Measurements from ENCODE around the gene WSB1.
"Not testable (repeated sequence)": the region's sequence is repeated elsewhere in the genome, so short reads cannot be mapped to it uniquely, and the experiment has no call there.

Gene WSB1

DNA sequence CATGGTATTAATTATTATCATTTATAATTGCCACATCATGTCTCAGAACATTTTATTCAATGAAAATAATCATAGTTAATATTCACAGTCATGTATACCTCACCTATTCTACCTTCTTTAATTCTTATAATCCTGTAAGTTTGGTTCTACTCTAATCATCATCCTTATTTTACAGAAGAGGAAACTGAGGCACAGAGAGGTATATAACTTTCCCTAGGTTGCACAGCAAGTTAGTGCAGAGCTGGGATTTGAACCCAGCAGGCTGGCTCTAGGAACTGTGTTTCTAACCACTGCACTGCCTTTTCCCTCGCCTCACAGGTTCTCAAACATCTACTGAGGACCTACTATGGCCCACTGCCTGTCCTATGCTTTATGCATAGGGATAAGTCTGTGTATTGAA, 32.7 kb downstream of the WSB1 start:
- H3K4me3 ChIP-seq (ENCODE audit: low read length), result no peak overlapping the region

DNA sequence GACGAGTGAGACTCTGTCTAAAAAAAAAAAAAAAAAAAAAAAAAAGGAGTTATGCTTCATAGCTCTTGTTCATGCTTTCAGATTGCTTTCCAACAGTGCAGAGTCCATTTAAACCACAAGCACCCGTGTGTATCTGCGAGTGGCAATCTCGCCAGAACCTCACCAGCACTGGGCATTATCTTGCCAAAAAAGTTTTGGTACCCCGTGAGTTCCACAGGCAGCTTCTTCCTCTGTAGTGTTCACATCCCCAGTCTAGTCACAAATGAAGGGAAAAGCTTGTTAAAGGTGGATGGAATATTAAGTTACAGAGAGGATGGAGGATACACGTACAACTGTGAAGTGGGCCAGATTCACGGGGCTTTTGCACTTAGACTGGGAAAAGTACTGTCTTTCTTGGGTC, 33.5 kb downstream of the WSB1 start:
- Histone ChIP-seq H3K4me2 (ENCODE audit: low read length) (no peak overlapping the region), H3K27me3 (ENCODE audit: control insufficient read depth, low read length) (no peaks in the 10 kb centered on the region), H3K36me3 (ENCODE audit: control insufficient read depth, low read length) (no peaks in the 10 kb centered on the region), H3K9me3 (ENCODE audit: control insufficient read depth, insufficient read depth, low read length) (no peaks in the 10 kb centered on the region), H3F3A (ENCODE audit: control insufficient read depth, insufficient read depth) (no peaks in the 10 kb centered on the region), H3K27ac (ENCODE audit: low read depth, low read length) (no peak overlapping the region), H3K9me2 (replicated peaks; ENCODE audit: control insufficient read depth, low read length) (no peaks in the 10 kb centered on the region), H4K20me1 (ENCODE audit: control insufficient read depth, insufficient read depth, low read depth, low read length) (no peaks in the 10 kb centered on the region; the same call in 1 of the 2 replicates), H3K4me3 (ENCODE audit: low read length) (no peak overlapping the region), H3K79me2 (ENCODE audit: control insufficient read depth, low read length) (no peaks in the 10 kb centered on the region), H3K4me1 (ENCODE audit: control insufficient read depth, low read length) (peaks cover 6% of the 10 kb centered on the region)
- TF ChIP-seq EZH2phosphoT487 (IDR thresholded peaks at IDR 0.05; ENCODE audit: borderline replicate concordance, low read length), result no peak
- TF ChIP-seq, protein P1, sequence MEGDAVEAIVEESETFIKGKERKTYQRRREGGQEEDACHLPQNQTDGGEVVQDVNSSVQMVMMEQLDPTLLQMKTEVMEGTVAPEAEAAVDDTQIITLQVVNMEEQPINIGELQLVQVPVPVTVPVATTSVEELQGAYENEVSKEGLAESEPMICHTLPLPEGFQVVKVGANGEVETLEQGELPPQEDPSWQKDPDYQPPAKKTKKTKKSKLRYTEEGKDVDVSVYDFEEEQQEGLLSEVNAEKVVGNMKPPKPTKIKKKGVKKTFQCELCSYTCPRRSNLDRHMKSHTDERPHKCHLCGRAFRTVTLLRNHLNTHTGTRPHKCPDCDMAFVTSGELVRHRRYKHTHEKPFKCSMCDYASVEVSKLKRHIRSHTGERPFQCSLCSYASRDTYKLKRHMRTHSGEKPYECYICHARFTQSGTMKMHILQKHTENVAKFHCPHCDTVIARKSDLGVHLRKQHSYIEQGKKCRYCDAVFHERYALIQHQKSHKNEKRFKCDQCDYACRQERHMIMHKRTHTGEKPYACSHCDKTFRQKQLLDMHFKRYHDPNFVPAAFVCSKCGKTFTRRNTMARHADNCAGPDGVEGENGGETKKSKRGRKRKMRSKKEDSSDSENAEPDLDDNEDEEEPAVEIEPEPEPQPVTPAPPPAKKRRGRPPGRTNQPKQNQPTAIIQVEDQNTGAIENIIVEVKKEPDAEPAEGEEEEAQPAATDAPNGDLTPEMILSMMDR (IDR thresholded peaks at IDR 0.05; ENCODE audit: low read depth, low read length, poor library complexity, severe bottlenecking), result no peak

More for the DNA sequence above, 32.7 kb downstream of the WSB1 start:
- Histone ChIP-seq H3F3A (ENCODE audit: control insufficient read depth, insufficient read depth) (no peaks in the 10 kb centered on the region), H3K79me2 (ENCODE audit: control insufficient read depth, low read length) (no peaks in the 10 kb centered on the region), H3K27ac (ENCODE audit: low read depth, low read length) (no peak overlapping the region), H4K20me1 (ENCODE audit: control insufficient read depth, insufficient read depth, low read depth, low read length) (no peaks in the 10 kb centered on the region; the same call in 1 of the 2 replicates), H3K27me3 (ENCODE audit: control insufficient read depth, low read length) (no peaks in the 10 kb centered on the region), H3K4me1 (ENCODE audit: control insufficient read depth, low read length) (no peaks in the 10 kb centered on the region), H3K9me3 (ENCODE audit: control insufficient read depth, insufficient read depth, low read length) (no peaks in the 10 kb centered on the region), H3K36me3 (ENCODE audit: control insufficient read depth, low read length) (no peaks in the 10 kb centered on the region), H3K4me2 (ENCODE audit: low read length) (no peak overlapping the region), H3K9me2 (replicated peaks; ENCODE audit: control insufficient read depth, low read length) (no peaks in the 10 kb centered on the region)
- TF ChIP-seq, protein P1 (IDR thresholded peaks at IDR 0.05; ENCODE audit: low read depth, low read length, poor library complexity, severe bottlenecking), result no peak
- TF ChIP-seq EZH2phosphoT487 (IDR thresholded peaks at IDR 0.05; ENCODE audit: borderline replicate concordance, low read length), result no peak

DNA sequence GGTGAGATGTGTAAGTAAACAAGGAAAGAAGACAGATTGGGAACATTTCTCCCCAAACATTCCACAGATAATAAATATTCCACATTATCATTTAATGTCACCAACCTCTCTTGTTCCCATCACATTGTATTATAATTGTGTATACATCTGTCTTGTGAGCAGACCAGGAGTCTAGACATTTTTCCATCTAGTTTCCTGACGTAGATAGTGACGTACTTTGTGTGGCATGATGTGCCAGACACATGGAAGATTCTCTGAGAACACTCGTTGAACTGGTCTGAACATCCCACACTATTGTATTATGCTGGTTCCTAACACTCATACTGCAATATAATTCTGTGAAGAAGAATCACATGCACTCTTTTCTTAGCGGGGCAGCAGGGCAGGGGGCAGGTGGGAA, 34.0 kb downstream of the WSB1 start:
- no peaks in the 10 kb centered on the region for H3K27me3 ChIP-seq (ENCODE audit: control insufficient read depth, low read length)
- no peak overlapping the region for H3K4me2 ChIP-seq (ENCODE audit: low read length)
- H3K4me3 ChIP-seq (ENCODE audit: low read length), result no peak overlapping the region
- no peak overlapping the region for H3K27ac ChIP-seq (ENCODE audit: low read depth, low read length)
- H3K4me1 ChIP-seq (ENCODE audit: control insufficient read depth, low read length), result peaks cover 11% of the 10 kb centered on the region
- TF ChIP-seq EZH2phosphoT487 (IDR thresholded peaks at IDR 0.05; ENCODE audit: borderline replicate concordance, low read length), result no peak
- TF ChIP-seq, protein P1 (IDR thresholded peaks at IDR 0.05; ENCODE audit: low read depth, low read length, poor library complexity, severe bottlenecking), result no peak
- H3K9me2 ChIP-seq (replicated peaks; ENCODE audit: control insufficient read depth, low read length), result no peaks in the 10 kb centered on the region
- H3K79me2 ChIP-seq (ENCODE audit: control insufficient read depth, low read length), result no peaks in the 10 kb centered on the region
- no peaks in the 10 kb centered on the region for H3F3A ChIP-seq (ENCODE audit: control insufficient read depth, insufficient read depth)
- H3K36me3 ChIP-seq (ENCODE audit: control insufficient read depth, low read length), result no peaks in the 10 kb centered on the region
- H3K9me3 ChIP-seq (ENCODE audit: control insufficient read depth, insufficient read depth, low read length), result no peaks in the 10 kb centered on the region
- H4K20me1 ChIP-seq (ENCODE audit: control insufficient read depth, insufficient read depth, low read depth, low read length), result no peaks in the 10 kb centered on the region; the same call in 1 of the 2 replicates

DNA sequence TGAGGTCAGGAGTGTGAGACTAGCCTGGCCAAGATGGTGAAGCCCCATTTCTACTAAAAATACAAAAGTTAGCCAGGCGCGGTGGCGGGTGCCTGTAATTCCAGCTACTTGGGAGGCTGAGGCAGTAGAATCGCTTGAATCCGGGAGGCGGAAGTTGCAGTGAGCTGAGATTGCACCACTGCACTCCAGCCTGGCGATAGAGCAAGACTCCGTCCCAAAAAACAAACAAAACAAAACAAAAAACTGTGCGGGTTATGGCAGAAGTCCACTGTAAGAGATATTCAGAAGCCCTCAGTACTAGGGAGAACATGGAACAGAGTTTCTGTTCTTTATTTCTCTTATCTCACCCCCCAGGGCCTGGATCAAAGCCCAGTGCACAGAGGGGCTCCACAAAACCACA, 34.8 kb downstream of the WSB1 start:
- H3K4me2 ChIP-seq (ENCODE audit: low read length); H3K27me3 ChIP-seq (ENCODE audit: control insufficient read depth, low read length); H3K36me3 ChIP-seq (ENCODE audit: control insufficient read depth, low read length); H3K27ac ChIP-seq (ENCODE audit: low read depth, low read length); H3K9me2 ChIP-seq (replicated peaks; ENCODE audit: control insufficient read depth, low read length); H4K20me1 ChIP-seq (ENCODE audit: control insufficient read depth, insufficient read depth, low read depth, low read length); H3F3A ChIP-seq (ENCODE audit: control insufficient read depth, insufficient read depth); H3K9me3 ChIP-seq (ENCODE audit: control insufficient read depth, insufficient read depth, low read length); H3K79me2 ChIP-seq (ENCODE audit: control insufficient read depth, low read length); H3K4me3 ChIP-seq (ENCODE audit: low read length): not testable (repeated sequence)
- peaks cover 19% of the 10 kb centered on the region for H3K4me1 ChIP-seq (ENCODE audit: control insufficient read depth, low read length)

Measured in DOHH2 (cell line).